Motor neuron (in vitro differentiated cells): ENCODE data around the gene SND1. TPM values are rescaled to one million over a fixed set of nuclear protein-coding genes. Genes with fewer than 3 reads are reported as not detected.
A peak's percentile ranks its signal among the peaks of the same experiment; 100 is the strongest.
"Not testable (repeated sequence)": the region's sequence is repeated elsewhere in the genome, so short reads cannot be mapped to it uniquely, and the experiment has no call there.

ENCODE experiments used
- ATAC-seq, 8 experiments: fragments of 200-7000 bp; cut with Tn5 transposase; replicated peaks in 6 of 8; 2 replicates each; pipeline ENCODE4 v1.8.0; 2021; ENCODE audit warnings: mild to moderate bottlenecking in 8 of 8, moderate library complexity in 8 of 8
- H3K27ac ChIP-seq, 2 donors: fragments of 250-450 bp; sonication (Bioruptor Pico); 2 replicates each; pipeline ENCODE4 v1.9.0; 2021; ENCODE audit warnings: antibody characterized with exemption in 2 of 2, mild to moderate bottlenecking in 2 of 2, moderate library complexity in 1 of 2
- H3K4me1 ChIP-seq, 2 donors: fragments of 250-450 bp; sonication (Bioruptor Pico); replicated peaks in 1 of 2; 2 replicates each; pipeline ENCODE4 v1.6.1; 2021; ENCODE audit warnings: antibody characterized with exemption in 2 of 2, mild to moderate bottlenecking in 2 of 2, moderate library complexity in 1 of 2
- H3K4me3 ChIP-seq, 5 donors: fragments of 250-450 bp; sonication (Bioruptor Pico); 2 replicates each; pipeline ENCODE4 v1.9.0; 2021; ENCODE audit warnings: antibody characterized with exemption in 5 of 5, mild to moderate bottlenecking in 5 of 5, moderate library complexity in 4 of 5
- WGBS, 10 experiments: fragments of 450-650 bp; shearing (Covaris generic); methylation state at CpG; one replicate each; pipeline ENCODE4 v1.0.0; 2022; 5-methylcytosine and 5-hydroxymethylcytosine counted together
- in situ Hi-C, 9 experiments: fragments of 400-800 bp; cut with MboI; loops; one replicate each; pipeline ENCODE4 v1.15.0; 2021; ENCODE audit warnings: low sequenced_read_pairs in 9 of 9, low pct_unique_long_range_greater_than_20kb in 2 of 9; ENCODE audit not compliant: unreplicated experiment in 9 of 9
- total RNA-seq, 8 experiments: library from RNA; unstranded; fragments of 300-600 nt; gene quantifications; 2 replicates each; pipeline versions ENCODE4 v1.2.3 to v1.2.4, GENCODE V29; 2022

The SND1 gene
- total RNA-seq, 8 experiments from 2014 or later, result 125 to 296 (median 182) TPM

- H3K4me1 ChIP-seq, result peaks cover 16% of the 10 kb centered on the region in 2 donors
- H3K27ac ChIP-seq, result no peak overlapping the region
- in situ Hi-C loops, result no loop called here
- WGBS, 10 experiments, result 81 to 100% (median 98%) methylated on average over 1 to 4 of the region's 5 CpGs; no CpG with 5 or more reads in 1 of the 10 experiments
- no peak for ATAC-seq
- no peak overlapping the region for H3K4me3 ChIP-seq
Observed at GRCh38 chr7:127822822-127823508, 171.0 kb downstream of the SND1 start.

GRCh38 chr7:127824682-127825081 lies 172.7 kb downstream of the SND1 start:
- WGBS, 10 experiments, result 0 to 100% (median 80%) methylated on average over 1 of the region's 1 CpG; no CpG with 5 or more reads in 3 of the 10 experiments
- Histone ChIP-seq H3K4me3 (no peak overlapping the region), H3K27ac (no peak overlapping the region), H3K4me1 (peaks cover 17 to 20% of the 10 kb centered on the region in 2 donors)
- ATAC-seq, result no peak
- in situ Hi-C loops, result no loop called here

- Histone ChIP-seq H3K4me3 (no peak overlapping the region), H3K27ac (no peak overlapping the region), H3K4me1 (peaks cover 4 to 13% of the 10 kb centered on the region in 2 donors)
- WGBS, 10 experiments, result 51 to 100% (median 70%) methylated on average over 1 to 4 of the region's 4 CpGs; no CpG with 5 or more reads in 1 of the 10 experiments
- no peak for ATAC-seq
- in situ Hi-C loops, result no loop called here
Observed at GRCh38 chr7:127828843-127829500, 177.0 kb downstream of the SND1 start.

- H3K4me3 ChIP-seq, result no peak overlapping the region
- WGBS, 10 experiments, result 79 to 100% (median 90%) methylated on average over 1 to 5 of the region's 5 CpGs; no CpG with 5 or more reads in 1 of the 10 experiments
- peaks cover 4 to 13% of the 10 kb centered on the region in 2 donors for H3K4me1 ChIP-seq
- in situ Hi-C loops, result no loop called here
- peak in 3 of 8 experiments; percentile 24 to 71 (median 38) for ATAC-seq
- no peak overlapping the region for H3K27ac ChIP-seq
Observed at GRCh38 chr7:127831318-127832219, 179.6 kb downstream of the SND1 start.

GRCh38 chr7:127832592-127832991 lies 180.6 kb downstream of the SND1 start:
- H3K27ac ChIP-seq, result no peak overlapping the region
- 88 to 100% (median 96%) methylated on average over 1 to 6 of the region's 7 CpGs; no CpG with 5 or more reads in 2 of the 10 experiments for WGBS, 10 experiments
- ATAC-seq, result no peak
- no peak overlapping the region for H3K4me3 ChIP-seq
- in situ Hi-C loops, result no loop called here
- peaks cover 4 to 13% of the 10 kb centered on the region in 2 donors for H3K4me1 ChIP-seq

- peaks cover 4 to 12% of the 10 kb centered on the region in 2 donors for H3K4me1 ChIP-seq
- in situ Hi-C loops, result no loop called here
- H3K4me3 ChIP-seq, result no peak overlapping the region
- H3K27ac ChIP-seq, result no peak overlapping the region
- ATAC-seq, result peak in 2 of 8 experiments; percentile 42 to 50
- 73 to 100% (median 100%) methylated on average over 1 of the region's 1 CpG; no CpG with 5 or more reads in 1 of the 10 experiments for WGBS, 10 experiments
Observed at GRCh38 chr7:127833641-127834040, 181.6 kb downstream of the SND1 start.

- Histone ChIP-seq H3K27ac (no peak overlapping the region), H3K4me1 (peaks cover 0 to 11% of the 10 kb centered on the region in 2 donors), H3K4me3 (no peak overlapping the region)
- in situ Hi-C loops, result no loop called here
- 90 to 100% (median 97%) methylated on average over 1 to 4 of the region's 4 CpGs for WGBS, 10 experiments
- ATAC-seq, result no peak
Observed at GRCh38 chr7:127835679-127836078, 183.7 kb downstream of the SND1 start.

- H3K4me1 ChIP-seq, H3K27ac ChIP-seq, in situ Hi-C loops, H3K4me3 ChIP-seq: not testable (repeated sequence)
- 76 to 100% (median 96%) methylated on average over 1 to 6 of the region's 7 CpGs; no CpG with 5 or more reads in 2 of the 10 experiments for WGBS, 10 experiments
- ATAC-seq, result peak in 1 of 8 experiments; percentile 18
Observed at GRCh38 chr7:127837816-127838410, 185.9 kb downstream of the SND1 start.

- Histone ChIP-seq H3K4me1 (peaks cover 3 to 5% of the 10 kb centered on the region in 2 donors), H3K27ac (no peak overlapping the region), H3K4me3 (no peak overlapping the region)
- peak in 2 of 8 experiments; percentile 32 to 76 for ATAC-seq
- in situ Hi-C loops, result no loop called here
- WGBS, 10 experiments, result 64 to 100% (median 83%) methylated on average over 1 to 8 of the region's 10 CpGs
Observed at GRCh38 chr7:127838816-127839415, 186.9 kb downstream of the SND1 start.

- H3K4me1 ChIP-seq, result peaks cover 3 to 5% of the 10 kb centered on the region in 2 donors
- peak in 3 of 8 experiments; percentile 79 to 84 (median 83) for ATAC-seq
- in situ Hi-C loops, result no loop called here
- H3K27ac ChIP-seq, result no peak overlapping the region
- WGBS, 10 experiments, result 27 to 100% (median 88%) methylated on average over 2 to 6 of the region's 6 CpGs; no CpG with 5 or more reads in 1 of the 10 experiments
- H3K4me3 ChIP-seq, result no peak overlapping the region
Observed at GRCh38 chr7:127840226-127840951, 188.4 kb downstream of the SND1 start.

- Histone ChIP-seq H3K4me1 (peaks cover 5% of the 10 kb centered on the region in 2 donors), H3K4me3 (no peak overlapping the region), H3K27ac (no peak overlapping the region)
- peak in 1 of 8 experiments; percentile 6 for ATAC-seq
- 94 to 100% (median 100%) methylated on average over 1 to 2 of the region's 2 CpGs; no CpG with 5 or more reads in 5 of the 10 experiments for WGBS, 10 experiments
- in situ Hi-C loops, result no loop called here
Observed at GRCh38 chr7:127844165-127844564, 192.2 kb downstream of the SND1 start.
